Activated CD8-positive, alpha-beta T cell treated with anti-CD3 and anti-CD28 coated beads for 36 hours (primary cell): ENCODE data around the gene TAB2. TPM values are rescaled to one million over a fixed set of nuclear protein-coding genes. Genes with fewer than 3 reads are reported as not detected.

Source experiments
- ATAC-seq: fragments of 200-7000 bp; cut with Tn5 transposase; one replicate; pipeline ENCODE4 v1.10.0; 2021; ENCODE audit warnings: mild to moderate bottlenecking, moderate library complexity
- CTCF ChIA-PET: fragments of 350-600 bp; sonication (Branson Sonifier 250); formaldehyde crosslinking; loops from one replicate; lab custom pipeline; 2021; ENCODE audit warnings: antibody characterized with exemption; lab: Charles Lee
- POLR2A ChIA-PET: fragments of 350-600 bp; sonication (Branson Sonifier 250); formaldehyde crosslinking; loops from one replicate; lab custom pipeline; 2021; ENCODE audit warnings: antibody characterized with exemption; lab: Charles Lee
- DNase-seq: peaks from one replicate; pipeline ENCODE4 v3.0.0-alpha.2; 2020
- H3K27ac Mint-ChIP-seq: one replicate; pipeline ENCODE4 v1.8.0; 2021; ENCODE audit warnings: mild to moderate bottlenecking, mixed read lengths
- H3K27me3 Mint-ChIP-seq: one replicate; pipeline ENCODE4 v1.8.0; 2021; ENCODE audit warnings: mixed read lengths
- H3K36me3 Mint-ChIP-seq: one replicate; pipeline ENCODE4 v1.8.0; 2021; ENCODE audit warnings: low read depth, mixed read lengths
- H3K4me1 Mint-ChIP-seq: one replicate; pipeline ENCODE4 v1.8.0; 2021; ENCODE audit warnings: low read depth, mixed read lengths
- H3K4me3 Mint-ChIP-seq: one replicate; pipeline ENCODE4 v1.8.0; 2021; ENCODE audit warnings: mild to moderate bottlenecking, moderate library complexity, mixed read lengths
- H3K9me3 Mint-ChIP-seq: one replicate; pipeline ENCODE4 v1.8.0; 2021; ENCODE audit warnings: mixed read lengths
- CTCF ChIP-seq: fragments of 200-600 bp; IDR thresholded peaks from one replicate; pipeline ENCODE4 v1.8.0; 2022; ENCODE audit warnings: antibody characterized with exemption, mild to moderate bottlenecking
- intact Hi-C: fragments of 100-400 bp; cut with micrococcal nuclease; formaldehyde crosslinking; loops from one replicate; pipeline ENCODE4 v1.10.0; 2022
- total RNA-seq, 2 experiments: library from RNA; stranded (reverse); gene quantifications; one replicate each; pipeline ENCODE4 v1.2.3, GENCODE V29; 2021

The TAB2 gene
- total RNA-seq, 2 experiments from 2014 or later, result 64.8 to 69.1 TPM

- DNase-seq (peak; percentile 16), ATAC-seq (peak; percentile 28)
- Mint-ChIP-seq H3K27me3 (no peaks in the 10 kb centered on the region), H3K36me3 (peaks cover 28% of the 10 kb centered on the region), H3K9me3 (no peaks in the 10 kb centered on the region), H3K4me1 (no peaks in the 10 kb centered on the region), H3K4me3 (peak overlapping the region; percentile 36), H3K27ac (no peak overlapping the region)
- no peak for TF ChIP-seq CTCF
- POLR2A ChIA-PET, result interaction anchor here (0.8 to 1.0 kb wide), 2 partner anchors 10 to 18 kb away, joined by 3 read pairs; no protein-coding TSS in a partner anchor
- CTCF ChIA-PET, result interaction anchor here (0.8 to 6.9 kb wide), 3 partner anchors 19 to 95 kb away, joined by 3 to 43 read pairs (median 12); partner anchors contain the start of gene PPIL4
- intact Hi-C loops, result no loop called here
Measured at GRCh38 chr6:149450679-149451375, 133.3 kb downstream of the TAB2 start.

GRCh38 chr6:149451376-149452036, 134.0 kb downstream of the TAB2 start:
- peaks cover 28% of the 10 kb centered on the region for H3K36me3 Mint-ChIP-seq
- CTCF ChIA-PET, result interaction anchor here (0.8 to 6.9 kb wide), 3 partner anchors 20 to 94 kb away, joined by 3 to 43 read pairs (median 12); partner anchors contain the start of gene PPIL4
- H3K27ac Mint-ChIP-seq, result no peak overlapping the region
- no peak for TF ChIP-seq CTCF
- DNase-seq (peak; percentile 54), ATAC-seq (peak; percentile 64)
- H3K27me3 Mint-ChIP-seq, result no peaks in the 10 kb centered on the region
- no peaks in the 10 kb centered on the region for H3K9me3 Mint-ChIP-seq
- H3K4me3 Mint-ChIP-seq, result no peak overlapping the region
- POLR2A ChIA-PET, result interaction anchor here (0.8 to 1.0 kb wide), 2 partner anchors 9 to 19 kb away, joined by 3 read pairs; no protein-coding TSS in a partner anchor
- H3K4me1 Mint-ChIP-seq, result no peaks in the 10 kb centered on the region
- intact Hi-C loops, result no loop called here

GRCh38 chr6:149452037-149452939, 134.8 kb downstream of the TAB2 start:
- DNase-seq, result no peak
- ATAC-seq, result no peak
- Mint-ChIP-seq H3K4me1 (no peaks in the 10 kb centered on the region), H3K4me3 (no peak overlapping the region), H3K27me3 (no peaks in the 10 kb centered on the region), H3K36me3 (peaks cover 30% of the 10 kb centered on the region), H3K27ac (no peak overlapping the region), H3K9me3 (no peaks in the 10 kb centered on the region)
- ChIA-PET CTCF (no interaction called here), POLR2A (interaction anchor here (1.0 kb wide), 1 partner anchor 20 kb away, joined by 4 read pairs; no protein-coding TSS in a partner anchor)
- intact Hi-C loops, result no loop called here
- TF ChIP-seq CTCF, result no peak

GRCh38 chr6:149453597-149454345, 136.3 kb downstream of the TAB2 start:
- CTCF ChIA-PET, result interaction anchor here (0.9 to 1.9 kb wide), 4 partner anchors 12 to 425 kb away, joined by 3 to 6 read pairs (median 5); no protein-coding TSS in a partner anchor
- no peak overlapping the region for H3K27ac Mint-ChIP-seq

More at GRCh38 chr6:149453597-149454345, 136.3 kb downstream of the TAB2 start:
- Mint-ChIP-seq H3K4me1 (peaks cover 4% of the 10 kb centered on the region), H3K27me3 (no peaks in the 10 kb centered on the region), H3K4me3 (no peak overlapping the region), H3K36me3 (peaks cover 40% of the 10 kb centered on the region), H3K9me3 (no peaks in the 10 kb centered on the region)
- DNase-seq (no peak), ATAC-seq (no peak)
- POLR2A ChIA-PET, result interaction anchor here (1.0 kb wide), 2 partner anchors 22 to 314 kb away, joined by 4 read pairs; no protein-coding TSS in a partner anchor
- intact Hi-C loops, result no loop called here
- no peak for TF ChIP-seq CTCF
